Measurements from ENCODE around the gene LY6G6C. TPM values are rescaled to one million over a fixed set of nuclear protein-coding genes. Genes with fewer than 3 reads are reported as not detected.
A peak's percentile ranks its signal among the peaks of the same experiment; 100 is the strongest.

Gene LY6G6C
- total RNA-seq, 1 experiment from 2014 or later = 2.1 TPM

- no peak overlapping the region for H2AFZ ChIP-seq
- BruUV-seq (replicated peaks) = no TSS peak
- POLR2A ChIA-PET (ENCODE audit: unreplicated experiment) = no interaction called here
- H3F3A ChIP-seq (ENCODE audit: insufficient read depth, low read depth) = peaks cover 8% of the 10 kb centered on the region; the same call in 1 of the 2 replicates
- DNase-seq = no peak
- no peaks in the 10 kb centered on the region for H3K27me3 ChIP-seq (ENCODE audit: insufficient read depth, low read depth)
- no peak overlapping the region for H3K4me2 ChIP-seq
- H3K9me3 ChIP-seq (ENCODE audit: insufficient read depth, low read depth) = no peaks in the 10 kb centered on the region
- H3K36me3 ChIP-seq (ENCODE audit: low read depth) = no peaks in the 10 kb centered on the region
- peaks cover 14% of the 10 kb centered on the region for H3K4me1 ChIP-seq (replicated peaks; ENCODE audit: insufficient read depth)
- H3K27ac ChIP-seq = no peak overlapping the region
- CTCF ChIA-PET = no interaction called here
- no peak overlapping the region for H3K4me3 ChIP-seq
- no peaks in the 10 kb centered on the region for H3K79me2 ChIP-seq (ENCODE audit: low read depth)
- no peaks in the 10 kb centered on the region for H3K9me2 ChIP-seq (ENCODE audit: insufficient read depth)
- intact Hi-C loops (cut with micrococcal nuclease; ENCODE audit: unreplicated experiment) = no loop called here
- H4K20me1 ChIP-seq (ENCODE audit: insufficient read depth) = no peaks in the 10 kb centered on the region
- no peak for TF ChIP-seq EZH2 (IDR thresholded peaks at IDR 0.05; ENCODE audit: low read depth)
- no peak for TF ChIP-seq CTCF (conservative IDR thresholded peaks at IDR 0.05)
These were observed 8.1 kb downstream of the LY6G6C start for GRCh38 chr6:31713465-31713864.

GRCh38 chr6:31712296-31712695 lies 9.2 kb downstream of the LY6G6C start:
- ChIA-PET CTCF (interaction anchor here (1.1 kb wide), 1 partner anchor 27 kb away, joined by 3 read pairs; the partner anchor contains the start of gene MSH5), POLR2A (ENCODE audit: unreplicated experiment) (interaction anchor here (0.5 kb wide), 1 partner anchor 108 kb away, joined by 14 read pairs; no protein-coding TSS in a partner anchor)
- H3F3A ChIP-seq (ENCODE audit: insufficient read depth, low read depth) = peaks cover under 1% of the 10 kb centered on the region; the same call in 1 of the 2 replicates
- no peaks in the 10 kb centered on the region for H3K9me3 ChIP-seq (ENCODE audit: insufficient read depth, low read depth)
- intact Hi-C loops (cut with micrococcal nuclease; ENCODE audit: unreplicated experiment) = no loop called here
- no peak overlapping the region for H3K4me3 ChIP-seq
- H3K4me1 ChIP-seq (replicated peaks; ENCODE audit: insufficient read depth) = peaks cover 2% of the 10 kb centered on the region
- no peak overlapping the region for H3K4me2 ChIP-seq
- TF ChIP-seq CTCF (conservative IDR thresholded peaks at IDR 0.05) = peak; percentile 33; the same call in 1 of the 2 replicates
- TF ChIP-seq EZH2 (IDR thresholded peaks at IDR 0.05; ENCODE audit: low read depth) = no peak
- no peak overlapping the region for H3K27ac ChIP-seq
- H3K27me3 ChIP-seq (ENCODE audit: insufficient read depth, low read depth) = no peaks in the 10 kb centered on the region
- no peak overlapping the region for H2AFZ ChIP-seq
- no peaks in the 10 kb centered on the region for H4K20me1 ChIP-seq (ENCODE audit: insufficient read depth)
- no peaks in the 10 kb centered on the region for H3K79me2 ChIP-seq (ENCODE audit: low read depth)
- no TSS peak for BruUV-seq (replicated peaks)
- H3K36me3 ChIP-seq (ENCODE audit: low read depth) = no peaks in the 10 kb centered on the region
- DNase-seq = no peak
- no peaks in the 10 kb centered on the region for H3K9me2 ChIP-seq (ENCODE audit: insufficient read depth)

- H3F3A ChIP-seq (ENCODE audit: insufficient read depth, low read depth) = no peaks in the 10 kb centered on the region
- ChIA-PET POLR2A (ENCODE audit: unreplicated experiment) (no interaction called here), CTCF (interaction anchor here (0.5 kb wide), 2 partner anchors 17 to 59 kb away, joined by 3 to 15 read pairs; no protein-coding TSS in a partner anchor)
- no peaks in the 10 kb centered on the region for H3K27me3 ChIP-seq (ENCODE audit: insufficient read depth, low read depth)
- no peaks in the 10 kb centered on the region; the same call in 1 of the 2 replicates for H3K4me1 ChIP-seq (replicated peaks; ENCODE audit: insufficient read depth)
- no peak for TF ChIP-seq EZH2 (IDR thresholded peaks at IDR 0.05; ENCODE audit: low read depth)
- TF ChIP-seq CTCF (conservative IDR thresholded peaks at IDR 0.05) = no peak
- no peaks in the 10 kb centered on the region for H4K20me1 ChIP-seq (ENCODE audit: insufficient read depth)
- no peak for DNase-seq
- H3K27ac ChIP-seq = no peak overlapping the region
- no peak overlapping the region for H2AFZ ChIP-seq
- BruUV-seq (replicated peaks) = no TSS peak
- no peaks in the 10 kb centered on the region for H3K9me3 ChIP-seq (ENCODE audit: insufficient read depth, low read depth)
- no peaks in the 10 kb centered on the region for H3K79me2 ChIP-seq (ENCODE audit: low read depth)
- no peak overlapping the region for H3K4me3 ChIP-seq
- intact Hi-C loops (cut with micrococcal nuclease; ENCODE audit: unreplicated experiment) = no loop called here
- H3K9me2 ChIP-seq (ENCODE audit: insufficient read depth) = no peaks in the 10 kb centered on the region
- H3K4me2 ChIP-seq = no peak overlapping the region
- no peaks in the 10 kb centered on the region for H3K36me3 ChIP-seq (ENCODE audit: low read depth)
These were observed 10.3 kb downstream of the LY6G6C start for GRCh38 chr6:31711233-31711632.

Data from PC-9 (cell line).